GM12873 (cell line): ENCODE results near the gene SUCLG2.

ENCODE experiments used
- CTCF ChIP-seq: IDR thresholded peaks from 2 replicates; pipeline ENCODE4 v1.5.1; 2012; ENCODE audit warnings: low read depth, mild to moderate bottlenecking, moderate library complexity, low read length, control low read depth; ENCODE audit not compliant: insufficient read depth; ENCODE audit errors: missing control alignments

Gene SUCLG2

GRCh38 chr3:67459796-67460195, 194.6 kb downstream of the SUCLG2 start:
- no peak for TF ChIP-seq CTCF

- TF ChIP-seq CTCF = no peak
Observed at GRCh38 chr3:67458896-67459530, 195.4 kb downstream of the SUCLG2 start.

- TF ChIP-seq CTCF = no peak
Observed at GRCh38 chr3:67458408-67458807, 196.0 kb downstream of the SUCLG2 start.

GRCh38 chr3:67453628-67454027, 200.8 kb downstream of the SUCLG2 start:
- no peak for TF ChIP-seq CTCF

GRCh38 chr3:67450153-67450552, 204.3 kb downstream of the SUCLG2 start:
- no peak for TF ChIP-seq CTCF

- TF ChIP-seq CTCF = no peak
Observed at GRCh38 chr3:67447393-67447792, 207.0 kb downstream of the SUCLG2 start.

GRCh38 chr3:67437789-67438188, 216.6 kb downstream of the SUCLG2 start:
- TF ChIP-seq CTCF = no peak
